Stimulated activated CD8-positive, alpha-beta memory T cell treated with anti-CD3 and anti-CD28 coated beads, Interleukin-15, amount 100 ng/mL, for 4 hours (primary cell): ENCODE results near the gene GDPD4.
"Not testable (repeated sequence)": the region's sequence is repeated elsewhere in the genome, so short reads cannot be mapped to it uniquely, and the experiment has no call there.

Experiments used
- DNase-seq, 2 donors: peaks; one replicate each; pipeline ENCODE4 v3.0.0-alpha.2; 2020; ENCODE audit warnings: low read depth in 2 of 2

GDPD4 gene

GRCh38 chr11:77301510-77301909 lies at the start of gene GDPD4:
Gene GDPD4, minus strand, starts transcription at chr11:77301686. Its CDS starts 16,549 bp downstream, at chr11:77285137.
- DNase-seq: no peak

DNA sequence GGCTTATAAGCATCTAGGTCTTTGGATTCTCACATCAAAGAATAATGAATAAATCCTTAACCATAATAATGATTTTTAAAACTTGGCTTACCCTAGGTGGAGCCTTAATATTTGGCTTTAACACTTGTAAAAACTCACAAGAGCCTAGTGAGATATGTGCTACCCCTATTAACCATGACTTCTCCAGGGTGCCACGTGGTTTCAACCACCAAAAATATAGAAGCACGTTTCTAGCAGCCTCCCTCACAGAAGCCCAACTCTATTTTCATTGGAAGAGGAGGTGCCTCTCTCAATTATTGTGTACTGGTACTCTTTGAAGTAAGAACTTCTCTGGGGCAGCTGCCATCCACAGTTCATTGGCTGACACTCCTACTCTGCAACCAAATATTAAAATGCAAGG lies 46.5 kb upstream of the GDPD4 start:
- no peak for DNase-seq

- DNase-seq: no peak
Observed at GRCh38 chr11:77346906-77347603, 45.6 kb upstream of the GDPD4 start.

DNA sequence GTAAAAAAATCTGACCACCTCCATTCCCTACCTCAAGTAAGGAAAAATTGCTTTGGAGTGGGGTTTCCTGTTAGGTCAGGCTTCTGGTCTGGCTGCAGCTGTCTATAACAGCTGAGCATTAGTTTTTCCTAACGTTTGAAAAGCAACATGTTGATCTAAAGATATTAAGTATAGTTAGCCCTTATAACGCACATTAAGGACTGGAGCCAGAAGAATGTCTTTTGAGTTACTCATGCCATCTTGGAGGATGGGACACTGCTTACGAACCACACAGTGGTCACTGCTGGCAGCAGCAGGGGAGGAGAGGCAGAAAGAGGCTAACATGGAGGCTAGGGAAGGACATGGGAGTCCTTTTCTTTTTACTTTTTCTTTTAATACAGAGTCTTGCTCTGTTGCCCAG lies 44.1 kb upstream of the GDPD4 start:
- DNase-seq: no peak

GRCh38 chr11:77340501-77340900 lies 39.0 kb upstream of the GDPD4 start:
- DNase-seq: no peak

- no peak for DNase-seq
Observed at GRCh38 chr11:77332259-77332658, 30.8 kb upstream of the GDPD4 start.

GRCh38 chr11:77325159-77325558 lies 23.7 kb upstream of the GDPD4 start:
- DNase-seq: no peak

- DNase-seq: no peak
Observed at GRCh38 chr11:77324508-77324907, 23.0 kb upstream of the GDPD4 start.

DNA sequence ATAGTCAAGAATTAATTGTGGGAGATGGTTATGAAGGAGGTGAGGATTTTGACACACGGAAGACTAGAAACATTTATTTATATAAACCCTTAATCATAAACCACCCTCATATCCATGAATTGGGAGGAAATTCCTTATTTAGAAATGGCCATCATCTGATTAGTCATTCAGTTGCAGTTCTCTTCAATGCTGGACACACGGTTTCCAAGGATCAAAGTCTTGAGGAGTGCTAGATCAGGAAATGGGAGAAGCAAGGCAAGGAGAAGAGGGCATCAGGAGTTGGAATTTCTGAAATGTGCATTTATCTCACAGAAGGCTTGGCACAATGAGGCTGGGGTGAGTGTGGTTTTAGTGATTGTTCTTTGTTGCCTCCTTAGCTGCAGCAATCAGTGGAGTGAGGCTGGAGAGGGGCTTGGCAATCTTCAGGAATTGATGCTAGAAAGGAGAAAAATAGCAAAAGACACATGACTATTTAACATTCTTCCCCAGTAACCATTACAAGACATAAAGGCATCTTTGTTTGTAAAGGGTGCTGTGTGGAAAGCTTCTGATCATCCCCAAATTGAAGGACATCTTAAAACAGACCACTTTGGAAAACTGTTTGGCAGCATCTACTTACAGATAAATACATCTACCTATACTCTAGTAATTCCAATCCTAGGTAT lies 21.6 kb upstream of the GDPD4 start:
- no peak for DNase-seq

GRCh38 chr11:77322506-77322905 lies 21.0 kb upstream of the GDPD4 start:
- no peak for DNase-seq

- DNase-seq: no peak
Observed at GRCh38 chr11:77320351-77320750, 18.9 kb upstream of the GDPD4 start.

DNA sequence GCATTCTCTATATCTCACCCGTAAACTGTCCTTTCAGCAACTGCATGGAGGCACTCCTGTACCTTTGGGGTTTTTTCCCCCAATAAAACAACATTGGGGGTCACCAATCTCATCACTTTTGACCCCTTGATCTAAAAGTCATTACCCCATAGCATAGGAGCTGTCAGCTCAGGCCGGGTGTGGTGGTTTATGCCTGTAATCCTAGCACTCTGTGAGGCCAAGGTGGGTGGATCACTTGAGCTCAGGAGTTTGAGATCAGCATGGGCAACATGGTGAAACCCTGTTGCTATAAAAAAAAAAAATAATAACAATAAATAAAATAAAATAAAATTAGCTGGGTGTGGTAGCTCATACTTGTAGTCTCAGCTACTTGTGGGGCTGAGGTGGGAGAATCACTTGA lies 17.1 kb upstream of the GDPD4 start:
- no peak for DNase-seq

DNA sequence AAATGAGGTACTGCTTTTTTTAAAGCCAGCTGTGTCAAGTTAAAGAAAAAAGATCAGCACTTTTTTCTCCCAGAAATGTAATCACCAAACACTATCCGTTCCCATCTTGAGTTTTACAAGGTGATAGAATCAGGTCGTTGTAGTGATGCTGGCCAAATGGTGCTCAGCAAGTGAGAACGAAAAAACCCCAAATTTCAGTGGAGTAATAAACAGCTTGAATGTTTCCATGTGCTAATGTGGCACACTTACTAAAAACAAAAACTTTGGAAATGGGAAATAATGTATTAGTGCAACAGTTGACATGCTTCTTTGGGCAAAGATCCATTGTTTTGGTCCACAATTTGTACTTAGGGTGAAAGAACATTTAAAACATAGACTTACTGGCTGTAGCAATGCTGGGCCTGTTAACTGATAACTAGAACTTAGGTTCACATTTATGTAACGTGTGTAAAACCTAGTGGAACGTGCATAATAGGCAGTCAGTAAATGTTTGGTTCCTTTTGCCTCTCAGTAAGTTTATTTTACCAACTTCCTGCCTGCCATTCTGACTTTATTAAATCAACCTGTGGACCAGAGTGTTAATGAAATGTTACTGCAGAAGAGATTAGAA lies 15.4 kb upstream of the GDPD4 start:
- DNase-seq: no peak

DNA sequence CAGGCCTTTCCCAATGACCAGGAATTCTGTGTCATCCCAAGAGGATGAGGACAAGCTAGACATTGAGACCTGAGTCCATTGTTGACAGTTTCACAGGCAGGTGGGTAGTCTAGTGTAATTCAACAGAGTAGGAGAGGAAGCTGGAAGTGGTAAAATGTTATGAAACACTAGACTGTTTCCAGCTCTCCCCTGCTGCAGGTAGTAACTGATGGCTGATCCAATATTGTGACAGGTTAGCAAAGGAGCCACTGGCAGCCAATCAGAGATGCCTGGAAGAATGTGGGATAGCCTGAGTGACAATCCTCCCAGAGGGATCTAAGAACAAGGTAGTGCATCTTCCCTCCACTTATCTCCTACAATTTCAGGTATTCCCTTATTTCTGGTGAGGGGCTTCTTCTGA lies 10.6 kb upstream of the GDPD4 start:
- DNase-seq: no peak

GRCh38 chr11:77311701-77312100 lies 10.2 kb upstream of the GDPD4 start:
- no peak for DNase-seq

GRCh38 chr11:77310721-77311120 lies 9.2 kb upstream of the GDPD4 start:
- no peak for DNase-seq

DNA sequence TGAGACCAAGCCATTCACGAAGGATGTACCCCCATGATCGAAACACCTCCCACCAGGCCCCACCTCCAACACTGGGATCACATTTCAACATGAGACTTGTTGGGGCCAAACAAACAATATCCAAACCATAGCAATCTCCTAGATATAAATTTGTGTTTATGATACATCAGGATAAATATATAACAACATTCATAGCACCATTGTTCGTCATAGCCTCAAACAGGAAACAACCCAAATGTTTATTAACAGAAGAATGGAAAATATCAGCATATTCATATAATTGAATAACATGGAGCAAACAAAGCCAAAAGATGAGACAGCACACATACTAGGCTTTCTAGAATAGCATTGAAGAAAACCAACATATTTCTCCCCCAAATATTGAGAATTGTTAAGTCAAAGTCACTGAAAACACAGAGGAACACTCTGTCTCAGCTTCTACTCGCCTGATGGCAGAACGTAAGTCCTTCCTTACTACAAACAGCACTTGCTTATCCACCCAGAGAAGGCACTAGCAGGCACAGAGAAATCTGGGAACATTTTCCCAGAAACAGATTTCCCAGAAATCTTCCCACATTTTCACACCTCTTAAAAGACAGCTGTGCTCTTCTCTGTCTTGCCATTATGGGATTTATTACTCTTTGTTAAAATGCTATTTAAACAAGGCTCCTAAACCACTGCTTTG lies 8.1 kb upstream of the GDPD4 start:
- no peak for DNase-seq

DNA sequence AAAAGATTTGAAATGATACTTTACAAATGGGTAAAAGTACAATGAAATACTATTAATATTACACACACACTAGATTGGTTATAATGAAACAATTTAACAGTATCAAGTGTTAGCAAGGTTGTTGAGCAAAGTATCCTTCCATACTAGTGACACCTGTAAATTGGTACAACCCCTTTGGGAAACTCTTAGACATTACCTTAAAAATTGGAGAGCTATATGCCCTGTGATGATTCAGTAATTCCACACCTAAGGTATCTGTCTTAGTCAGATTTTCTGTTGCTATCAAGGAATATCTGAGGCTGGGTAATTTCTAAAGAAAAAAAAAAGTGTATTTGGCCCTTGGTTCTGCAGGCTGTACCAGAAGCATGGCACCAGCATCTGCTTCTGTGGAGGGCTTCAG lies 7.4 kb upstream of the GDPD4 start:
- DNase-seq: no peak

DNA sequence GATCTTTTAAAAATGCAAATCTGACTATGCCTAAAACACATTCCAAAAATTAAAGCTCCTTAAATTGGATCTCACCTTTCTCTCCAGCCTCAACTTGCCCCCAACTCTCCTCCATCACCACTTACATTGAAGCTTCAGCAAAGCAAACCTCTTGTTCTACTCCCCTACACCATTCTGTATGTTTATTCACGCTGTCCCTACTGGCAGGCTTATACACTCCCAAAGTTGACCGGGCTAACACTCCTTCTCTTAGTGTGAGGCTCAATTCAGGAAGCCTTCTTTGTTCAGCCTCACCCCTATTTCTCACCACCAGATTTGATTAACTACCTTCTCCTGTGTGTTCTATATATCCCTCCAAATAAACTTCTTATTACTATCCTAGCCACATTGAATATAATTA lies 1.8 kb upstream of the GDPD4 start:
- no peak for DNase-seq

DNA sequence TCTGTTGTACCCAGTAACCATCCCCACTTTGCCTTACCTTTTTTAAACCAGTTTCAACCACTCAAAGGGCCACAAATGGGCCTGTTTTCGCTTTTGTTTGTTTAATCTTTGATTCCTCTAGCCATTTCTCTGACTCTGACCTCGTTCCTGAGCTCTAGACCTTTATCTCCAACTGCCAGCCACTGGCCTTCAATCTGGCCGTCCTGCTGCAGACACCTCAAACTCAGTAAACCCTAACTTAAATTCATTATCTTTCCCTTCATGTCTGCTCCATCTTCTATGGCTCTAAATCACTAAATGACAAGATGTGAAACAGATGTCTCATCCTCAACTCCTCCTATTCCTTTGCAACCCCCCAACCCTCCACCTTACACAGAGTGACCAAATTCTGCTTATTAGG lies 1.3 kb upstream of the GDPD4 start:
- DNase-seq: no peak

- no peak for DNase-seq
Observed at GRCh38 chr11:77300695-77301094, 791 bp downstream of the GDPD4 start.

GRCh38 chr11:77300028-77300427 lies 1.5 kb downstream of the GDPD4 start:
- not testable (repeated sequence) for DNase-seq

DNA sequence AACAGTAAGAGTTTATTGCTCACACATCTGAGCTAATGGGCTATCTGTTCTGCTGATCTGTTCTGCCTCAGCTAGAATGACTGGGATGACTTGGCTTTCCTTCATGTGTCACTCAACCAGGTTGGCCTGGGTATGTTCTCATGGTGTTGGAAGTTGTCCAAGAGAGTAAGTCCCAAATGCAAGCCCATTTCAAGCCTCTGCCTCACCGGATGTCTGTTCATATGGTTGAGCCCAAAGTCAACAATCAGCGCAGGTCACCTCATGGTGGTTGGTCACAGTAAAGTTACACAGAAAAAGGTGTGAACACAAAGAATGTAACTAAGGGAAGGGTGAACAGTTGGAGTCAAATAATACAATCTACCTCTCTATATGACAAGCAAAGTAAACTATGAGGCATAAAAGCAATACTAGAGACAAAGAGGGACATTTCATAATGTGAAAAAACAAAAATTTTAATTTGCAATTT lies 1.9 kb downstream of the GDPD4 start:
- DNase-seq: no peak
